K562 (cell line): ENCODE results near the gene SRC. TPM values are rescaled to one million over a fixed set of nuclear protein-coding genes. Genes with fewer than 3 reads are reported as not detected.

ENCODE experiments used
- ETV6 ChIP-seq, 3 experiments: fragments of 150-350 bp in 1 of 3; sonication (generic) in 1 of 3; formaldehyde crosslinking in 1 of 3; IDR thresholded peaks; 2 replicates each; pipeline versions ENCODE4 v1.6.1 to v1.8.0; 2014 to 2022; ENCODE audit warnings: borderline replicate concordance in 2 of 3, low read depth in 2 of 3, antibody characterized with exemption in 1 of 3, low read length in 1 of 3, mild to moderate bottlenecking in 1 of 3, missing genetic modification reagents in 1 of 3
- GABPA ChIP-seq: fragments of 200-800 bp; sonication (Bioruptor generic); conservative IDR thresholded peaks from 2 replicates; pipeline ENCODE4 v1.6.1; 2016; ENCODE audit warnings: low read depth, missing genetic modification characterization, missing compliant biosample characterization
- HDAC1 ChIP-seq, 2 experiments: fragments of 450-650 bp; IDR thresholded peaks; 2 replicates each; pipeline ENCODE4 v1.6.1; 2016 to 2017; ENCODE audit warnings: inconsistent platforms in 1 of 2, mild to moderate bottlenecking in 1 of 2, moderate library complexity in 1 of 2
- HDAC8 ChIP-seq: fragments of 450-650 bp; IDR thresholded peaks from 2 replicates; pipeline ENCODE4 v1.6.1; 2016; ENCODE audit warnings: mild to moderate bottlenecking, missing genetic modification characterization, moderate library complexity, missing compliant biosample characterization
- ILK ChIP-seq: fragments of 450-650 bp; IDR thresholded peaks from 2 replicates; pipeline ENCODE4 v1.6.1; 2016; ENCODE audit warnings: missing genetic modification characterization, low read depth, mild to moderate bottlenecking, missing compliant biosample characterization, moderate library complexity, borderline replicate concordance
- KAT7 ChIP-seq: sonication (generic); formaldehyde crosslinking; IDR thresholded peaks from 2 replicates; pipeline ENCODE4 v1.8.0; 2022; ENCODE audit warnings: missing genetic modification reagents, mild to moderate bottlenecking, borderline replicate concordance
- MBD1 ChIP-seq: fragments of 250-450 bp; sonication (Bioruptor Pico); IDR thresholded peaks from 2 replicates; pipeline ENCODE4 v1.8.0; 2022; ENCODE audit warnings: inconsistent platforms
- MXI1 ChIP-seq: IDR thresholded peaks from 2 replicates; pipeline ENCODE4 v1.6.1; 2011; ENCODE audit warnings: low read depth, mild to moderate bottlenecking, improper control_type of control experiment, low read length
- NONO ChIP-seq, 2 experiments: fragments of 200-400 bp in 1 of 2; fragments of 450-650 bp in 1 of 2; formaldehyde crosslinking in 1 of 2; IDR thresholded peaks; 2 replicates each; pipeline ENCODE4 v1.6.1; 2017; ENCODE audit warnings: low read depth in 2 of 2, mild to moderate bottlenecking in 2 of 2, moderate library complexity in 2 of 2, low read length in 1 of 2
- NRF1 ChIP-seq, 2 experiments: fragments of 450-650 bp; IDR thresholded peaks in 1 of 2; conservative IDR thresholded peaks in 1 of 2; 2 replicates each; pipeline ENCODE4 v1.6.1; 2014; ENCODE audit warnings: mild to moderate bottlenecking in 2 of 2
- POLR2AphosphoS5 ChIP-seq: IDR thresholded peaks from 2 replicates; pipeline ENCODE4 v1.6.1; 2011; ENCODE audit warnings: mild to moderate bottlenecking, low read depth, low read length, moderate library complexity; ENCODE audit not compliant: control insufficient read depth, insufficient read depth
- XRCC4 ChIP-seq: IDR thresholded peaks from one replicate; pipeline ENCODE4 v1.6.1; 2011; ENCODE audit not compliant: insufficient read depth, insufficient read length; ENCODE audit errors: extremely low read depth
- ZNF12 ChIP-seq: sonication (generic); formaldehyde crosslinking; IDR thresholded peaks from 2 replicates; pipeline ENCODE4 v1.4.0; 2020; ENCODE audit warnings: mild to moderate bottlenecking, missing genetic modification reagents
- polyA plus RNA-seq, 8 experiments: library from polyadenylated mRNA; depleted of rRNA in 4 of 8; stranded (reverse) in 5 of 8; unstranded in 3 of 8; fragments of >200 nt; fragmentation: Nextera tagmentation in 2 of 8; fragmentation: Illumina TruSeq in 1 of 8; extraction: Ambion mirVana in 2 of 8; extraction: Trizol in 1 of 8; gene quantifications; 2 replicates each; pipeline versions ENCODE4 v1.2.1 to v1.2.3, GENCODE V29; 2011 to 2014; ENCODE audit warnings: inconsistent platforms in 1 of 8, missing spikeins in 1 of 8
- total RNA-seq, 7 experiments: library from RNA; depleted of rRNA in 6 of 7; stranded (reverse); fragments of >200 nt in 6 of 7; fragmentation: Illumina TruSeq in 2 of 7; extraction: Trizol in 2 of 7; gene quantifications; 2 replicates each; pipeline versions ENCODE4 v1.2.1 to v1.2.3, GENCODE V29; 2011 to 2021; ENCODE audit warnings: low replicate concordance in 1 of 7
- TF ChIP-seq, protein P1 (sequence below): fragments of 250-450 bp; sonication (Bioruptor Pico); IDR thresholded peaks from 2 replicates; pipeline ENCODE4 v1.8.0; 2021; ENCODE audit warnings: moderate library complexity, mild to moderate bottlenecking, inconsistent platforms
- TF ChIP-seq, protein P2 (sequence below), 3 experiments: IDR thresholded peaks in 2 of 3; conservative IDR thresholded peaks in 1 of 3; 2 replicates each; pipeline ENCODE4 v1.5.1; 2011 to 2012; ENCODE audit warnings: low read length in 3 of 3, mild to moderate bottlenecking in 3 of 3, control low read depth in 2 of 3, improper control_type of control experiment in 1 of 3, inconsistent platforms in 1 of 3, low read depth in 1 of 3, mixed read lengths in 1 of 3, moderate library complexity in 1 of 3; ENCODE audit not compliant: insufficient read depth in 2 of 3
- TF ChIP-seq, protein P3 (sequence below): fragments of 450-650 bp; formaldehyde crosslinking; IDR thresholded peaks from 2 replicates; pipeline ENCODE4 v1.4.0; 2020; ENCODE audit warnings: mild to moderate bottlenecking, mixed read lengths
- TF ChIP-seq, protein P4 (sequence below), 2 experiments: fragments of 450-650 bp in 1 of 2; sonication (generic) in 1 of 2; formaldehyde crosslinking in 1 of 2; IDR thresholded peaks in 1 of 2; conservative IDR thresholded peaks in 1 of 2; 2 replicates each; pipeline versions ENCODE4 v1.6.1 to v1.8.1; 2016 to 2023; ENCODE audit warnings: mild to moderate bottlenecking in 2 of 2, moderate library complexity in 2 of 2, inconsistent platforms in 1 of 2, missing genetic modification reagents in 1 of 2

The SRC gene
- total and polyA plus RNA-seq, 9 of the 15 experiments (the other 6 are each of a cell fraction or from before 2014, with no cell fraction given): 0.06 to 8.5 (median 3.1) TPM

- TF ChIP-seq, protein P1, sequence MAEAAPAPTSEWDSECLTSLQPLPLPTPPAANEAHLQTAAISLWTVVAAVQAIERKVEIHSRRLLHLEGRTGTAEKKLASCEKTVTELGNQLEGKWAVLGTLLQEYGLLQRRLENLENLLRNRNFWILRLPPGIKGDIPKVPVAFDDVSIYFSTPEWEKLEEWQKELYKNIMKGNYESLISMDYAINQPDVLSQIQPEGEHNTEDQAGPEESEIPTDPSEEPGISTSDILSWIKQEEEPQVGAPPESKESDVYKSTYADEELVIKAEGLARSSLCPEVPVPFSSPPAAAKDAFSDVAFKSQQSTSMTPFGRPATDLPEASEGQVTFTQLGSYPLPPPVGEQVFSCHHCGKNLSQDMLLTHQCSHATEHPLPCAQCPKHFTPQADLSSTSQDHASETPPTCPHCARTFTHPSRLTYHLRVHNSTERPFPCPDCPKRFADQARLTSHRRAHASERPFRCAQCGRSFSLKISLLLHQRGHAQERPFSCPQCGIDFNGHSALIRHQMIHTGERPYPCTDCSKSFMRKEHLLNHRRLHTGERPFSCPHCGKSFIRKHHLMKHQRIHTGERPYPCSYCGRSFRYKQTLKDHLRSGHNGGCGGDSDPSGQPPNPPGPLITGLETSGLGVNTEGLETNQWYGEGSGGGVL (CRISPR knock-in tag): no peak
- TF ChIP-seq ETV6 (IDR thresholded peaks at IDR 0.05; ENCODE audit: borderline replicate concordance in 1 of 2, low read depth in 2 of 2, low read length in 1 of 2): no peak; a peak in 1 of 4 replicates
- no peak for TF ChIP-seq ETV6 (CRISPR knock-in tag; IDR thresholded peaks at IDR 0.05; ENCODE audit: borderline replicate concordance)
- peak in 1 of 2 experiments; percentile 27; a peak in 1 of 4 replicates for TF ChIP-seq NONO (IDR thresholded peaks at IDR 0.05; ENCODE audit: low read depth in 2 of 2, low read length in 1 of 2)
- TF ChIP-seq KAT7 (CRISPR knock-in tag): no peak
- TF ChIP-seq POLR2AphosphoS5: no peak; the same call in 1 of the 2 replicates
- TF ChIP-seq XRCC4: no peak
- TF ChIP-seq, protein P2, sequence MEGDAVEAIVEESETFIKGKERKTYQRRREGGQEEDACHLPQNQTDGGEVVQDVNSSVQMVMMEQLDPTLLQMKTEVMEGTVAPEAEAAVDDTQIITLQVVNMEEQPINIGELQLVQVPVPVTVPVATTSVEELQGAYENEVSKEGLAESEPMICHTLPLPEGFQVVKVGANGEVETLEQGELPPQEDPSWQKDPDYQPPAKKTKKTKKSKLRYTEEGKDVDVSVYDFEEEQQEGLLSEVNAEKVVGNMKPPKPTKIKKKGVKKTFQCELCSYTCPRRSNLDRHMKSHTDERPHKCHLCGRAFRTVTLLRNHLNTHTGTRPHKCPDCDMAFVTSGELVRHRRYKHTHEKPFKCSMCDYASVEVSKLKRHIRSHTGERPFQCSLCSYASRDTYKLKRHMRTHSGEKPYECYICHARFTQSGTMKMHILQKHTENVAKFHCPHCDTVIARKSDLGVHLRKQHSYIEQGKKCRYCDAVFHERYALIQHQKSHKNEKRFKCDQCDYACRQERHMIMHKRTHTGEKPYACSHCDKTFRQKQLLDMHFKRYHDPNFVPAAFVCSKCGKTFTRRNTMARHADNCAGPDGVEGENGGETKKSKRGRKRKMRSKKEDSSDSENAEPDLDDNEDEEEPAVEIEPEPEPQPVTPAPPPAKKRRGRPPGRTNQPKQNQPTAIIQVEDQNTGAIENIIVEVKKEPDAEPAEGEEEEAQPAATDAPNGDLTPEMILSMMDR (IDR thresholded peaks at IDR 0.05 in 2 of 3, conservative IDR thresholded peaks at IDR 0.05 in 1 of 3; ENCODE audit: insufficient read depth in 2 of 3, low read depth in 1 of 3, low read length in 3 of 3): peak; percentile 83 to 86 (median 84)
- peak; percentile 69 to 75 for TF ChIP-seq NRF1 (conservative IDR thresholded peaks at IDR 0.05 in 1 of 2, IDR thresholded peaks at IDR 0.05 in 1 of 2)
- peak; percentile 38; the same call in 1 of the 2 replicates for TF ChIP-seq GABPA
- no peak for TF ChIP-seq ZNF12 (CRISPR knock-in tag)
- TF ChIP-seq MBD1 (CRISPR knock-in tag): no peak
- TF ChIP-seq HDAC8 (tag): no peak
- TF ChIP-seq, protein P3, sequence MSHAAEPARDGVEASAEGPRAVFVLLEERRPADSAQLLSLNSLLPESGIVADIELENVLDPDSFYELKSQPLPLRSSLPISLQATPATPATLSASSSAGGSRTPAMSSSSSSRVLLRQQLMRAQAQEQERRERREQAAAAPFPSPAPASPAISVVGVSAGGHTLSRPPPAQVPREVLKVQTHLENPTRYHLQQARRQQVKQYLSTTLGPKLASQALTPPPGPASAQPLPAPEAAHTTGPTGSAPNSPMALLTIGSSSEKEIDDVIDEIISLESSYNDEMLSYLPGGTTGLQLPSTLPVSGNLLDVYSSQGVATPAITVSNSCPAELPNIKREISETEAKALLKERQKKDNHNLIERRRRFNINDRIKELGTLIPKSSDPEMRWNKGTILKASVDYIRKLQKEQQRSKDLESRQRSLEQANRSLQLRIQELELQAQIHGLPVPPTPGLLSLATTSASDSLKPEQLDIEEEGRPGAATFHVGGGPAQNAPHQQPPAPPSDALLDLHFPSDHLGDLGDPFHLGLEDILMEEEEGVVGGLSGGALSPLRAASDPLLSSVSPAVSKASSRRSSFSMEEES (CRISPR knock-in tag): no peak
- peak in 1 of 2 experiments; percentile 59; a peak in 1 of 4 replicates for TF ChIP-seq HDAC1 (IDR thresholded peaks at IDR 0.05)
- TF ChIP-seq MXI1: peak; percentile 36; the same call in 1 of the 2 replicates
- TF ChIP-seq, protein P4, sequence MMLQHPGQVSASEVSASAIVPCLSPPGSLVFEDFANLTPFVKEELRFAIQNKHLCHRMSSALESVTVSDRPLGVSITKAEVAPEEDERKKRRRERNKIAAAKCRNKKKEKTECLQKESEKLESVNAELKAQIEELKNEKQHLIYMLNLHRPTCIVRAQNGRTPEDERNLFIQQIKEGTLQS (IDR thresholded peaks at IDR 0.05): peak; percentile 20; the same call in 1 of the 2 replicates
- TF ChIP-seq, protein P4 (CRISPR knock-in tag; conservative IDR thresholded peaks at IDR 0.05): no peak
- no peak for TF ChIP-seq ILK (tag)
Measured at GRCh38 chr20:37384683-37385174, 38.8 kb downstream of the SRC start (continued).
